B cell (primary cell): ENCODE results near the gene NTM. TPM values are rescaled to one million over a fixed set of nuclear protein-coding genes. Genes with fewer than 3 reads are reported as not detected.

ENCODE experiments used
- ATAC-seq: fragments of 200-7000 bp; cut with Tn5 transposase; one replicate; pipeline ENCODE4 v1.10.0; 2021; ENCODE audit warnings: low read depth, mild to moderate bottlenecking, moderate number of reproducible peaks, moderate library complexity
- CTCF ChIA-PET: fragments of 350-600 bp; sonication (Branson Sonifier 250); formaldehyde crosslinking; loops from one replicate; lab custom pipeline; 2021; ENCODE audit warnings: antibody characterized with exemption, inconsistent platforms; lab: Charles Lee
- POLR2A ChIA-PET: fragments of 350-600 bp; sonication (Branson Sonifier 250); formaldehyde crosslinking; loops from one replicate; lab custom pipeline; 2021; ENCODE audit warnings: antibody characterized with exemption; lab: Charles Lee
- DNase-seq: peaks from one replicate; pipeline ENCODE4 v3.0.0; 2013
- H2AFZ ChIP-seq: 2 replicates; pipeline ENCODE4 v1.6.1; 2012; ENCODE audit warnings: mild to moderate bottlenecking, low read depth, low read length; ENCODE audit not compliant: insufficient read depth, poor library complexity, severe bottlenecking
- H3K27ac ChIP-seq, 2 donors: 1 replicate in 1 of 2; 2 replicates in 1 of 2; pipeline ENCODE4 v1.5.1; 2012 to 2013; ENCODE audit warnings: low read length in 2 of 2, mild to moderate bottlenecking in 2 of 2, moderate library complexity in 1 of 2
- H3K27me3 ChIP-seq, 4 experiments: fragments of 200-600 bp in 1 of 4; sonication (generic) in 1 of 4; replicated peaks in 1 of 4; 1 replicate in 2 of 4; 2 replicates in 2 of 4; pipeline versions ENCODE4 v1.6.1 to v1.7.0; 2013 to 2016; ENCODE audit warnings: low read length in 3 of 4, mild to moderate bottlenecking in 2 of 4, mixed read lengths in 1 of 4, moderate library complexity in 1 of 4; ENCODE audit not compliant: insufficient read depth in 4 of 4, control insufficient read depth in 3 of 4; ENCODE audit errors: control extremely low read depth in 1 of 4
- H3K36me3 ChIP-seq, 2 experiments: replicated peaks in 1 of 2; 1 replicate in 1 of 2; 2 replicates in 1 of 2; pipeline versions ENCODE4 v1.6.1 to v1.7.1; 2013; ENCODE audit warnings: low read length in 1 of 2; ENCODE audit not compliant: insufficient read depth in 2 of 2, control insufficient read depth in 1 of 2; ENCODE audit errors: control extremely low read depth in 1 of 2, extremely low read depth in 1 of 2
- H3K4me1 ChIP-seq, 2 donors: fragments of 200-600 bp in 1 of 2; sonication (generic) in 1 of 2; 1 replicate in 1 of 2; 2 replicates in 1 of 2; pipeline versions ENCODE4 v1.5.1 to v1.6.1; 2013 to 2017; ENCODE audit warnings: low read length in 2 of 2; ENCODE audit not compliant: control insufficient read depth in 2 of 2, insufficient read depth in 2 of 2
- H3K4me2 ChIP-seq: replicated peaks from 2 replicates; pipeline ENCODE3; 2012; ENCODE audit warnings: mild to moderate bottlenecking, low read depth, low read length; ENCODE audit not compliant: poor library complexity, severe bottlenecking
- H3K4me3 ChIP-seq, 5 experiments: fragments of 200-600 bp in 1 of 5; sonication (generic) in 1 of 5; 1 replicate in 3 of 5; 2 replicates in 2 of 5; pipeline versions ENCODE4 v1.5.1 to v1.7.0; 2011 to 2016; ENCODE audit warnings: low read length in 4 of 5, mild to moderate bottlenecking in 4 of 5, low read depth in 2 of 5, control low read depth in 1 of 5, moderate library complexity in 1 of 5; ENCODE audit not compliant: insufficient read depth in 1 of 5; ENCODE audit errors: control extremely low read depth in 1 of 5, extremely low read depth in 1 of 5
- H3K79me2 ChIP-seq: fragments of 200-600 bp; sonication (generic); one replicate; pipeline ENCODE4 v1.6.0; 2016; ENCODE audit warnings: low read length; ENCODE audit not compliant: control insufficient read depth, insufficient read depth
- H3K9ac ChIP-seq: fragments of 200-600 bp; sonication (generic); 2 replicates; pipeline ENCODE4 v1.6.1; 2017; ENCODE audit warnings: mild to moderate bottlenecking, low read length, moderate library complexity
- H3K9me3 ChIP-seq, 3 donors: one replicate each; pipeline versions ENCODE4 v1.6.1 to v1.7.1; 2013; ENCODE audit warnings: low read length in 2 of 3; ENCODE audit not compliant: control insufficient read depth in 2 of 3, insufficient read depth in 1 of 3; ENCODE audit errors: control extremely low read depth in 1 of 3
- H4K20me1 ChIP-seq: 2 replicates; pipeline ENCODE4 v1.6.0; 2012; ENCODE audit warnings: mild to moderate bottlenecking, low read length; ENCODE audit not compliant: insufficient read depth, control insufficient read depth, poor library complexity, severe bottlenecking
- H3K27ac Mint-ChIP-seq: one replicate; pipeline ENCODE4 v1.8.0; 2021; ENCODE audit warnings: mixed read lengths
- H3K27me3 Mint-ChIP-seq: one replicate; pipeline ENCODE4 v1.8.0; 2021; ENCODE audit warnings: mixed read lengths
- H3K4me1 Mint-ChIP-seq: one replicate; pipeline ENCODE4 v1.8.0; 2021; ENCODE audit warnings: mixed read lengths
- H3K4me3 Mint-ChIP-seq: one replicate; pipeline ENCODE4 v1.8.0; 2021; ENCODE audit warnings: mixed read lengths
- H3K9me3 Mint-ChIP-seq: one replicate; pipeline ENCODE4 v1.8.0; 2022; ENCODE audit warnings: mixed read lengths; ENCODE audit not compliant: insufficient read depth
- CTCF ChIP-seq: fragments of 200-600 bp; IDR thresholded peaks from one replicate; pipeline ENCODE4 v1.8.0; 2022; ENCODE audit warnings: antibody characterized with exemption, mild to moderate bottlenecking
- EZH2 ChIP-seq: IDR thresholded peaks from 2 replicates; pipeline ENCODE4 v1.6.1; 2012; ENCODE audit warnings: borderline replicate concordance, low read depth, mild to moderate bottlenecking, moderate library complexity, low read length; ENCODE audit not compliant: insufficient read depth, poor library complexity, severe bottlenecking
- WGBS: methylation state at CpG from one replicate; pipeline ENCODE4 v1.1.5; 2013; ENCODE audit warnings: missing lambda C conversion rate; ENCODE audit not compliant: insufficient coverage; 5-methylcytosine and 5-hydroxymethylcytosine counted together
- intact Hi-C: fragments of 100-400 bp; cut with micrococcal nuclease; formaldehyde crosslinking; loops from one replicate; pipeline ENCODE4 v1.10.0; 2022
- polyA plus RNA-seq: library from polyadenylated mRNA; depleted of rRNA; stranded (reverse); fragments of >200 nt; gene quantifications from 2 replicates; pipeline ENCODE4 v1.2.3, GENCODE V29; 2012
- total RNA-seq, 2 donors: library from RNA; stranded (reverse); fragments of 120-200 nt in 1 of 2; gene quantifications; 1 replicate in 1 of 2; 2 replicates in 1 of 2; pipeline versions ENCODE4 v1.2.3 to v1.2.4, GENCODE V29; 2013 to 2022

Gene NTM
- total and polyA plus RNA-seq, 2 donors (not counting 1 experiment from before 2014, with no cell fraction given) = not detected

- intact Hi-C loops = no loop called here
- no peak overlapping the region for H3K27ac Mint-ChIP-seq
- Histone ChIP-seq H3K27me3 (no peaks in the 10 kb centered on the region), H3K4me1 (no peaks in the 10 kb centered on the region), H3K36me3 (no peaks in the 10 kb centered on the region), H3K79me2 (no peaks in the 10 kb centered on the region), H4K20me1 (no peaks in the 10 kb centered on the region), H3K9ac (no peak overlapping the region), H3K27ac (no peak overlapping the region), H3K4me3 (no peak overlapping the region), H3K9me3 (peaks cover 0 to 20% (median 10%) of the 10 kb centered on the region in 3 donors), H2AFZ (no peak overlapping the region), H3K4me2 (no peak overlapping the region)
- TF ChIP-seq CTCF (no peak), EZH2 (no peak)
- H3K4me1 Mint-ChIP-seq = no peaks in the 10 kb centered on the region
- ChIA-PET POLR2A (no interaction called here), CTCF (no interaction called here)
- DNase-seq (no peak), ATAC-seq (no peak)
- no peak overlapping the region for H3K4me3 Mint-ChIP-seq
- whole genome bisulfite sequencing = 48% methylated on average over 4 of the region's 6 CpGs
- H3K27me3 Mint-ChIP-seq = no peaks in the 10 kb centered on the region
- H3K9me3 Mint-ChIP-seq = no peaks in the 10 kb centered on the region
These were observed 628.7 kb downstream of the NTM start for GRCh38 chr11:131999084-131999483.

DNA sequence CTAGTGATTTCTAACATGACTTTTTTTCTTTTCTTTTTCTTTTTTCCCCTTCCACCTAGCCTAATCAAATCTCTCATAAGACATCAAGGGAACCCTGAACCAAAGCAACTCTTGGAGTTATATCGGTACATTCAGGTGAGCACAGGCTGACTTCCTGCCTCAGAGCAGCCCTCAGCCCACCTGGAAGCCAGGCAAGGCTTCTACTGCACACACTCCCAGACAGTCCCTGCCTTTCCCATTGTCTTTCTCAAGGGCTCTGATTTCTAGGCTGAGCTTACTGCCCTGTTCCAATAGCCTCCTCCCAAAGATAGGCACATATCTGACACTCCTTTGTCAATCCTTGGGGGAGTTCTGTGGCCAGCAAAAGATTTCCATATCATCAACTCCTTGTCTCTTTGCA is 629.5 kb downstream of the NTM start:
- Histone ChIP-seq H3K4me2 (no peak overlapping the region), H3K79me2 (no peaks in the 10 kb centered on the region), H3K27me3 (no peaks in the 10 kb centered on the region), H3K4me3 (no peak overlapping the region), H4K20me1 (no peaks in the 10 kb centered on the region), H2AFZ (no peak overlapping the region), H3K36me3 (no peaks in the 10 kb centered on the region), H3K4me1 (no peaks in the 10 kb centered on the region), H3K9ac (no peak overlapping the region), H3K9me3 (peaks cover 0 to 20% (median 10%) of the 10 kb centered on the region in 3 donors), H3K27ac (no peak overlapping the region)
- Mint-ChIP-seq H3K9me3 (no peaks in the 10 kb centered on the region), H3K4me1 (no peaks in the 10 kb centered on the region), H3K27ac (no peak overlapping the region), H3K27me3 (no peaks in the 10 kb centered on the region), H3K4me3 (no peak overlapping the region)
- POLR2A ChIA-PET = no interaction called here
- CTCF ChIA-PET = no interaction called here
- 96% methylated on average over 1 of the region's 1 CpG for WGBS
- TF ChIP-seq CTCF (no peak), EZH2 (no peak)
- no peak for DNase-seq
- intact Hi-C loops = no loop called here
- ATAC-seq = no peak
